Measurements from ENCODE around the gene PPARG. TPM values are rescaled to one million over a fixed set of nuclear protein-coding genes. Genes with fewer than 3 reads are reported as not detected.
A peak's percentile ranks its signal among the peaks of the same experiment; 100 is the strongest.
"Not testable (repeated sequence)": the region's sequence is repeated elsewhere in the genome, so short reads cannot be mapped to it uniquely, and the experiment has no call there.

The PPARG gene
- total RNA-seq, 2 donors from 2014 or later: 40.1 to 57.2 TPM

DNA sequence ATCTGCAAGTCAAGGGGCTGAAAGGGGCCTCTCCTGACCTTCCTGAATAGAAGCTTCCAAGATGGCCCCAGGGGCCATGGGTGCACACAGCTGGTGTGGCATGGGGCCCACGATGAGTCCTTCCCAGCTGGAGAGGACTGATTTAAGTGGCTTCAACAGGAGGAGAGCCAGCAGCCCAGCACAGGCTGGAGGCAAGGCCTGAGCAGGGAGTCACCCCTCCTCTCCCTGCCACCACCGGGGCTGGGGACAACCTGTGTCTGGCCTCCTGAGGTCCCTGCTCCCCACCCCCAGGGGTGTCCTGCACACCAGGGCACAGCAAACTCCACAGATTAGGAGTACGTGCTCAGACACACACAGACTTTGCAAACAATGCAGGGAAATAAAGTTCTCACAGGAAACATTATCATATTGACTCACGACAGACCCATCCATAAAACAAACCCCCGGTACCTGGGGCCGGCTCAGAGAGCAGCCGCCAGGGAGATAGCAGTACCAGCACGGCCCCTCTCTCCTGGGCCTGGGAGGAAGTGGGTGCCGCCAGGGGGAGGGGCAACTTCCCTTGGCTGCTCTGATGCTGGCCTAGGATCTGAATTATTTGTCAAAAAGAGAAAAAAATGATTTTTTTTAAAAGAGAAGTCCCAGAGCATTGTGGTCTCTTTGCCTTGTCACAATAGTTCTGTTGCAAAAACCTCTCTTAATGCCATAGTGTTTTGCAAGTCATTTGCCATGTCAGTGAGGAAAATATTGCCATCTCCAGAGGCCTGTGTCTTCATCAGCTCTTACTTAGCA lies 173.5 kb downstream of the PPARG start:
- ATAC-seq: peak; percentile 43 to 68

DNA sequence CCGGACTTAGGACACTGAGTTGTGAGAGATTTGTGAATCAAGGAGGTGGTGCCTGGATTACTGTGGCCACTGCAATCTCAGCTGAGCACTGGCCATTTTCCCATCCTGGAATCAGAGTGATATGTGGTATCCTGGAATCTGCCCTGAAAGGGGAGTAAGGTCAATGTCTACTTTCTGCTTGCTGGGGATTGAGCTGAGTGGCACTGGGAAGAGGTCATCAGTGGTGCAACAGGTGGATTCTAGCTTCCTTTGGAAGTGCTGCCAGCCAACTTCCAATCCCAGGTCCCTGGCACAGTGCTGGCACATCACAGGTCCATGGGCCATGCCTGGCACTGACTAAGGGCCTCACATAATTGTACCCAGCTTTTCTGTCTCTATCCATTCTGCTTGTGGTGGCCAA lies 174.8 kb downstream of the PPARG start:
- DNase-seq (no peak), ATAC-seq (no peak)

More for the DNA sequence above, 173.5 kb downstream of the PPARG start:
- intact Hi-C loops (cut with DNase I): no loop called here
- no peak for DNase-seq

DNA sequence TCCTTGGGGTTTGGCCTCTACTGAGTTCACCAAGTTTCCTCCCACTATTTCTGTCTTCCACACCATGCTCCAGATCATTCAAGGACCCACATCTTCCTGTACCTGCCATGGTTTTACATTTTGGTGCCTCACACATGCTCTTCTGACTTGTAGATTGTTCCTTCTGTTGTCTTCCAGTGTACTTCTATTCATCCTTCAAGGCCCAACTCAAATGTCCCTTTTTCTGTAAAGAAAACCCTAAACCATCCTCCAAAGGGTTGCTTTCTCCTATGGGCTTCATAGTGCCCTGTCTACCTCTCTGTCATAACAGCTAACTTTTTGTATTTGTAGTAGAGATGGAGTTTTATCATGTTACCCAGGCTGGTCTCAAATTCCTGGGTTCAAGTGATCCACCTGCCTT lies 175.3 kb downstream of the PPARG start:
- ATAC-seq (no peak), DNase-seq (no peak)
- intact Hi-C loops (cut with DNase I): no loop called here

More for the DNA sequence above, 174.8 kb downstream of the PPARG start:
- intact Hi-C loops (cut with DNase I): no loop called here

DNA sequence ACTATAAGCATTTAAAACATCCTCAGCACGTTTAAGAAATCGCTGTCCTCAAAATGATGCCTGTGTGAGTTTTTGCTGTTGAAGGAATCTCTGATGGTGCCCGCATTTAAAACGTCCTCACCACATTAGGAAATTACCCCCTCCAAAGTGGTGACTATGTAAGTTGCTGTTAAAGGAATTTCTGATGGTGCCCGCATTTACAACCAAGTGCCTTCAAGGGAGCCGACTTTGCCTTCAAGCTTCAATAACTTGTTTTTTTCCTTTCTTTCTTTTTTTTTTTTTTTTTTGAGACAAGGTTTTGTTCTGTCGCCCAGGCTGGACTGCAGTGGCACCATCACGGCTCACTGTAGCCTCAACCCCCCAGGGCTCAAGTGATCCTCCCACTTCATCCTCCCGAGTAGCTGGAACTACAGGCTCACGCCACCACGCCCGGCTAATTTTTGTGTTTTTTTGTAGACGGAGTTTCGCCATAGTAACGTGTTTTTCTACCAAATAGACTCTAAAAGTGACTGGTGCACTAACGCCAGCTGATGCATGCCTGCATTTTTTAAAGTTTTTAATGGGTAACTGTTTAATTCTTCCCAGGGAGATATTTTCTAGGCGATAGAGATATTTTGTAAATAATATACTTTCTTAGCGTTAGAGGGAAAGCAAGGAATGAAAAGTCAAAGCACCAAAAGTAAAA lies 176.4 kb downstream of the PPARG start:
- DNase-seq (no peak), ATAC-seq (no peak)
- intact Hi-C loops (cut with DNase I): no loop called here

DNA sequence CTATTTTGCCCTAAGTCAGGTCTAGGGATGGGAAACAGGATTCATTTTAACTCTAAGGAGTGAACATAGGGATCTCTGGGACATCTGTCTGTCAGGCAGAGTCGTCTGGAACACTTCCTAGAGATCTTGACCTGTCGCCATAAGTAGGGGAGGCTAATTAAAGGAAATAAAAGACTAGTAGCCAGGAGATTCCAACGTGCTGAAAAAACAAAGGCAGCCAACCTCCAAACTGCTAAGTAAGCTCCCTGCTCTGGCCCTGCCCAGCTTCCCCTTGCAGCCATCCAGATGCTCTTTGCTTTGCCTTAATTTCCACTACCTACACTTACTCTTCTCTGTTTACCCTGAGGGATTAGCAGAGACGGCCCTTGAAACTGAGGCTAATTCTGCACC lies 177.0 kb downstream of the PPARG start:
- DNase-seq: no peak
- no peak for ATAC-seq
- intact Hi-C loops (cut with DNase I): no loop called here

DNA sequence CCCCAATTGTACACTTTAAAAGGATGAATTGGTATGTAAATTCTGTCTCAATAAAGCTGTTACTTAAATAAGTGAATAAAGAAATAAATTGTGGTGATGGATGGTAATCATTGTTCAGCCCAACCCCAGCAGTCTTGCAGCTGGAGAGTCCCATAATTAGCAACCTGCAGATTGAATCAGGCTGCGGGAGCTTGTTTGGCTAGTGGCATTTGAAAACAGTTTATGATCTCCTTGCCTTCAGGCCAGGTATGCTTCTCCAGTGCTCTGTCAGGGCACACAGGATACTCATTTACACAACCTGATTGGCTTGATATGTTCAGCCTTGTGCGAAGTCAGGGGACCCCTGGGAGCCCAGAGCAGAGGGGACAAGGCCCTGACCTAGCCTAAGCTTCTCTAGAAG lies 178.9 kb downstream of the PPARG start:
- DNase-seq: no peak
- no peak for ATAC-seq
- intact Hi-C loops (cut with DNase I): no loop called here

DNA sequence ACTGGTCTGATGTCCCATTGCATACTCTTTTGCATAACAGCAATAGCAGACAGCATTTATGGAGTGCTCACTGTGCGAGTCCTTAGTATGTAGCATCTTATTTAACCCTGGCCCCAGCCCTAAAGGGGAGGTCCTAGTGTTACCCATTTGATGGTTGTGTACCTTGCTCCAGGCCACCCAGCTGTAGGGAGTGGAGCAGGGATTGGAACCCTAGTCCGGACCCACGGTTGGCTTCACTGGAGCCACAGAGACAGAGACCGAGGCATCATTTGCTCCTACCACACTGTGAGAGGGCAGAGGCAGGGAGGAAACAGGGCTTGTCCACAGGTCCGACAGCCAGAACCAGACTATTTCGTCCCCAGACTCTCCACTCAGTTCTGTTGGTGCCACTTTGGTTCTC lies 179.4 kb downstream of the PPARG start:
- intact Hi-C loops (cut with DNase I): no loop called here
- ATAC-seq: no peak
- no peak for DNase-seq

DNA sequence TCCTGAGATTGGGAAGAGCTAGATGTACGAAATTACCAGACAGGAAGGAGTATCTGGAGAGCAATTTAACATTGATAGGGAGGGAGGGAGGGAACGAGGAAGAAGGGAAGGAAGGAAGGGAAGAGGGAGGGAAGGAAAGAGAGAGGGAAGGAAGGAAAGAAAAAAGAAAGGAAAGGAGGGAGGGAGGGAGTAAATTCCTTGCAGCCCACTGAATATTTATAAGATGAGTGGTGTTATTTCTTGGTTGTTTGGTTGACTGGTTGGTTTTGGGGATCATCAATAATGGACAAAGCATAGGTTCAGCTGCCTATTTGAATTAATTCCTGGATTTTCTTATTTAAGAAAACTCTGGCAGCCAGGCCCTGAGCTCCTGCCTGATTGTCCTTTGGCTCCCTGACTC lies 179.9 kb downstream of the PPARG start:
- DNase-seq (no peak), ATAC-seq (no peak)
- intact Hi-C loops (cut with DNase I): no loop called here

DNA sequence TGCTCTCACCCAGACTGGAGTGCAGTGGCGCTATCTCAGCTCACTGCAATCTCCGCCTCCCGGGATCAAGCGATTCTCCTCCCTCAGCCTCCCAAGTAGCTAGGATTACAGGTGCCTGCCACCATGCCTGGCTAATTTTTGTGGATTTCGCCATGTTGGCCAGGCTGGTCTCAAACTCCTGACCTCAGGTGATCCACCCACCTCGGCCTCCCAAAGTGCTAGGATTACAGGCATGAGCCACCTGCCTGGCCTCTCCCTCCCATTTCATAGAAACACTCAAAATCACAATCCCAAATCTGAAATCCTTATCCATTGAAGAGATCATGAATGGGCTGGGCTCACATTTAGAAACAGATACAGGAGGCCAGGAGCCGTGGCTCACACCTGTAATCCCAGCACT lies 180.4 kb downstream of the PPARG start:
- intact Hi-C loops (cut with DNase I); DNase-seq: not testable (repeated sequence)

DNA sequence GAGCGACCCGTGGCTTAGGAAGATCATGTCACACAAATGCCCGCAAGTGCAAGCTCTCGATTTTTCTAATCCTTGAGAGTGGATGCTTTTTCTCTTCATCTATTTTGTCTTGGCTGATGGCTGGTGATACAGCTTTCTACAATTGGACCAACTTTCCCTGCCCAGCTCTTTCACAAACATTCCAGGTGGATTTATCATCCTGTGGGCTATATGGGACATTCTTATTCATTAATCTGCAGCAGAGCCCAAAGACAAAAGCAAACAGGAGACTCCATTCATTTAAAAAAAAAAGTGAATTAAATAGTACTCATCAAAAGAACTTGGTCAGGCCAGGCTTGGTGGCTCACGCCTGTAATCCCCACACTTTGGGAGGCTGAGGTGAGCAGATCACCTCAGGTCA lies 181.2 kb downstream of the PPARG start:
- intact Hi-C loops (cut with DNase I): loop anchor here in 1 of 2 donors (10.0 kb wide), 1 partner anchor 185 kb away; the partner anchor contains the start of gene PPARG
- no peak for ATAC-seq
- no peak for DNase-seq

More for the DNA sequence above, 180.4 kb downstream of the PPARG start:
- not testable (repeated sequence) for ATAC-seq

DNA sequence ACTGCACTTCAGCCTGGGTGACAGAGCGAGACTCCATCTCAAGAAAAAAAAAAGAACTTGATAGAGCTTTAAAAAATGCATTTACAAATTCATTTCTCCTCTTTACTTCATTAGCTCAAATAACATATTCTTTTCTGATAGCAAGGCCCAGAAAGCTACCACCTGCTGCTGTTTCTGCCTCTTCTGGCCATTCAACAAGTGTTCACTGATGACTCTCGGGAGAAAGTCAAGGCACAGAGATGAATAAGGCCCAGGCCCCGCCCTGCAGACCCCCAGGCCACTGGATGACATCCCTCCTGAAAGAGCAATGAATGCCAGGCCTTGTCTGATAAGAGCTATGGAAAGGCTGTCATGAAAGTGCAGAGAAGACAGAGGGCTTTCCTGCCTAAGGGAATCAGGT lies 181.8 kb downstream of the PPARG start:
- no peak for DNase-seq
- intact Hi-C loops (cut with DNase I): loop anchor here in 1 of 2 donors (10.0 kb wide), 1 partner anchor 186 kb away; the partner anchor contains the start of gene PPARG
- no peak for ATAC-seq

DNA sequence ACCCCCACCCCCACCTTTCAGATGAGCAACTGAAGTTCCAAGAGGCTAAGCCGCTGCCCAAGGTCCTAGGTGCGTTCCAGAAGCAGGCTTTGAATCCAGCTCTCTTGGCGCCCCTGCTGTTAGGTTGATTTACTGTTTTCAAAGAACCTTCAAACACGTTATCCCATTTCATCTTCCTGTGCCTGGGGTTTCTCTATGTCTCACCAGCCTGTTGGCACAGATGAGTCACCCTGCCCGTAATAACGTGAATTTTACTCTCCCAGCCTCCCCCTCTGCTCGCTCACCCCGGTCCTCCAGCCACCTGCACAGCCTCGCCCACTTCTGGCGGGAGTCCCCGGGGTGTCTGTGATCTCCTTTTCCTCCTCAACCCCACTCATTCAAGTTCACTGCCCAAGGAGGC lies 182.4 kb downstream of the PPARG start:
- no peak for ATAC-seq
- intact Hi-C loops (cut with DNase I): loop anchor here in 1 of 2 donors (10.0 kb wide), 1 partner anchor 186 kb away; the partner anchor contains the start of gene PPARG
- DNase-seq: no peak

DNA sequence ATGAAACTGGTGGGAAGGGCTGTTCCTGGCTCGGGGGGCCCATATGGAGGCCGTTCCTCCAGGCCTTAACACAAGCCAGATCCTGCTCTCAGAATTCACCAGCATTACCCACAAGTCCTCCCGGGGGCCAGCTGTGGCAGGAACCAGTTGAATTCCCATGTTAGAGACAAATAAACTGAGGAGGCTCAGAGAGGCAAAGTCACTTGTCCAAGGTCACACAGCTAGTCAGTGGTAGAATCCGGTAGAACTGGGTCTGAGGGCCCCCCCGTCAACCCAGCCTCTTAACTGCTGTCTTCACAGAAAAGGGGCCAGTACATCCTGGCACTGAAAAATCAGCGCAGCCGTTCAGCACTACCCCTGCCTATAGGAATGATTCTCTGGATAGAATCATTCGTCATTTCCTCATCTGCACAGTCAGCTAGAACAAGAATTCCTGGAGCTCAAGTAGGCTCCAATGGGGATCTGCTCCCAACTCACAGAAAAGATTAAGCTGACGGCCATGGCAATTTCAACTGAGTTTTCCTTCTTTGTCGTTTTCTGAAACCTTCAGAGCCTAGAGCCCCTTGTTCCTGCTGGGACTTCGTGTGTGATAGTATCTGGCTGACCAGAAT lies 183.2 kb downstream of the PPARG start:
- DNase-seq (no peak), ATAC-seq (no peak)
- intact Hi-C loops (cut with DNase I): loop anchor here in 1 of 2 donors (10.0 kb wide), 1 partner anchor 187 kb away; the partner anchor contains the start of gene PPARG

DNA sequence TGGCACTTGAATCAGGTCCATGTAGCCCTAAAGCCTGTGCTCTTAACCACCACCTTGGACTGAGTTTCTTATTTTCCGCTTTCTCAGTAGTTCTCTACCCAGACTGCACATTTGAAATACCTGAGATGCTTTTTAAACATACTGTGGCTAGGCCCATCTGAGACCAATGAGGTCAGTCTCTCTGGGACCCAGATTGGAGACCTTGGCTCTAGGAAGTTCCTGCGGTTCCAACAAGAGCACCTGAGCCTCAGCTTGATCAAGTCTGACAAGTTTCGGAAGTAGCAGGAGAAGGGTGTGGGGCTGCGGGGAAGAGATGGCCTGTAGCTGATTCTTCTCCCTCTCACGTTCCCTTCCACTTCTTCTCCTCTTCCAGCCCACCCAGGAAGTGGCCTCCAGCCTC lies 183.9 kb downstream of the PPARG start:
- ATAC-seq: no peak
- DNase-seq: no peak
- intact Hi-C loops (cut with DNase I): loop anchor here in 1 of 2 donors (10.0 kb wide), 1 partner anchor 188 kb away; the partner anchor contains the start of gene PPARG

DNA sequence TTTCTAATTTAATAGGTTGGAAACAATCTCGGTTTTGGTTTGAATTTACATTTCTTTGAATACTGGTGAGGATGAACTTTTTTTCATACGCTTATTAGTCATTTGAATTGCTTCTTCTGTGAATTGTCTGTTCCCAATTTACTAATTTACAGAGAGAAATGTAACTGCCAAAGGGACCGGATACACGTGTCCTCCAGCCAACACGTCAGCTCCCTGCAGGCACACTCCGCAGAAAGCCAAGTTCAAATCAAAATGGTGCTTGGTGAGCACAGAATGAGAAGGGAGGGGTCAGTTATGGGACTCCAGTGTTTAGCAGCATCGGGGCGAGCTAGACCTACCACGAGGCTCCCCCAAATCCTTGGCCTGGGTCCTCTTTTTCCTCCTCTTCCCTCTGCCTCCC lies 184.6 kb downstream of the PPARG start:
- ATAC-seq (no peak), DNase-seq (no peak)
- intact Hi-C loops (cut with DNase I): loop anchor here in 1 of 2 donors (10.0 kb wide), 1 partner anchor 189 kb away; the partner anchor contains the start of gene PPARG

DNA sequence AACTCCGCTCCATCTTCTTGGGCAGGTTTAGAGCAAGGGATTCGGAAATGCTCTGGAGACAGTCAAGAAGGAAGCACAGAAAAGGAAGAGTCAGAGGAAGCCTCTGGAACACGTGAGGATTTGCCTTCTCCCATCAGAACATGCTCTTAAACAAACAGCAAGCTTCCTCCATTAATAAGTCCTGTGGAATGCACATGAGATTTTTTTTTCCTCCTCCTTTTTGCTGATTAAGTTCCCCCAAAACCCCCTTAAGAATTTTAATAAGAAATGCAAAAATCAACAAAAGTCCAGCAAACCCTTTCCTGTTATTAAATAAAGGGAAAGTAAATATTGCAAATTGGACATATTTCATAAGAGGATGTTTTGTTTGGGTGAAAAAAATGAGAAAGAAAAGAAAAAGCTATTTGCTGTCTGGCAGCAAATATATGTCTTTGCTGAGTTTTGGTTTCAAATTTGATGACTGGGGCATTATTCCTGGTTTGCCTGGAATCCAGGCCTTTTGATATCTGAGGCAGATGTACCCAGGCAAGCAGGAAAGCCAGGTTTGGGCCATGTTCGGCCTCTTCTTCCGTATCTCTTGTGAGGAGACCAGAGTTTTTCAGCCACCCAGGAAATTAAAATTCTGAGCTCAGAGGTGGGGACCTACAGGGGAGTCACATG lies 187.5 kb downstream of the PPARG start:
- no peak for ATAC-seq
- intact Hi-C loops (cut with DNase I): loop anchor here (5.0 to 10.0 kb wide), 2 partner anchors 192 to 294 kb away; partner anchors contain the start of gene PPARG (in 1 of the 2)

DNA sequence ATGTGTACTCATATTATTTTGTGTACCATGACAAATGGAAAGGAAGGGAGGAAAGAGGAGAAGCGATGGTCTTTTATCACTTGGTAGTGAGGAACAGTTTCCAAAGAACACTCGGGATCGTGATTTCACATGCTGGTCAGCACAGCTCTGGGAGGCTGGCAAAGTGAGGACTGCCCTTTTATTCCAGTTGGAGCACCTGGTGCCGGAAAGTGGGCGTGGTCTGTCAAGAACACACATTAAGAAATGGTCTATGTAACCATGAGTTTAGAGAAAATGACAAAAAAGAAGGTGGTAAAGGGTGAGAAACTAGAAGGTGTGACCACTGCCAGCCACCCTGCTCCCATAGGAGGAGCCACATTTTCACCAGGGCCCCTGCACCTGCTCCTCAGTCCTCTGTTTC lies 188.4 kb downstream of the PPARG start:
- intact Hi-C loops (cut with DNase I): loop anchor here (5.0 to 10.0 kb wide), 2 partner anchors 192 to 295 kb away; partner anchors contain the start of gene PPARG (in 1 of the 2)
- DNase-seq (no peak), ATAC-seq (no peak)

More for the DNA sequence above, 187.5 kb downstream of the PPARG start:
- no peak for DNase-seq

DNA sequence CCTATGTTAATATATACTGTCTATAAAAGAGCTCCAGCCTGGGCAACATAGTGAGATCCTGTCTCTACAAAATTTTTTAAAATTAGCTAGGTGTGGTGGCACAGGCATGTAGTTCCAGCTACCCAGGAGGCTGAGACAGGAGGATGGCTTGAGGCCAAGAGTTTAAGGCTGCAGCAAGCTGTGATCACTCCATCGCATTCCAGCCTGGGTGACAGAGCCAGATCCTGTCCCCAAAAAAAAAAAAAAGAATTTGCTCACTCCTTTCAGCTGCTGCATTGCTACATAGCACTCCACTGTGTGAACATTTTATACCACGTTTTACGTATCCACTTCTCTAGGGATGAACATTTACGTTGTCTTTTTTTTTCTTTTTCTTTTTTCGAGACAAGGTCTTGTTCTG lies 189.5 kb downstream of the PPARG start:
- intact Hi-C loops (cut with DNase I): loop anchor here (2.0 to 10.0 kb wide), 3 partner anchors 194 to 344 kb away; partner anchors contain the start of gene PPARG (in 1 of the 2)
- ATAC-seq (no peak), DNase-seq (no peak)

DNA sequence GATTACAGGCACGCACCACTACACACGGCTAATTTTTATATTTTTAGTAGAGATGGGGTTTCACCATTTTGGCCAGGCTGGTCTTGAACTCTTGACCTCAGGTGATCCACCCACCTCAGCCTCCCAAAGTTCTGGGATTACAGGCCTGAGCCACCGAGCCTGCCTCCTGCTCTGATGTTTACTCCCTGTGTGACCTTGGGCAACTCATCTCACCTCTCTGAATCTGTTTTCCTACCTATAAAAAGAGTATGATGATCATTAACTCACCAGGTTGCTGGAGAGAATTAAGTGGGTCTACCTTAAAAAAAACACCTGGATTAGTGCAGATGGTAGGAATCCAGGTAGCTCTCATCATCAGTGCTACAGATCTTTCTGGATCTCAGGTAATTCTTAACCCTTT lies 190.3 kb downstream of the PPARG start:
- ATAC-seq, DNase-seq: not testable (repeated sequence)
- intact Hi-C loops (cut with DNase I): loop anchor here (2.0 to 10.0 kb wide), 3 partner anchors 194 to 344 kb away; partner anchors contain the start of gene PPARG (in 1 of the 2)

Data from left cardiac atrium (tissue), 4 donors.